GM12872 (cell line): Measurements from ENCODE around the gene ACTR6.

ENCODE experiments used
- TF ChIP-seq, protein P1 (sequence below): IDR thresholded peaks from 3 replicates; pipeline ENCODE4 v1.5.1; 2011; ENCODE audit warnings: low read depth, mild to moderate bottlenecking, low read length, moderate library complexity; ENCODE audit not compliant: insufficient read depth

Gene ACTR6

DNA sequence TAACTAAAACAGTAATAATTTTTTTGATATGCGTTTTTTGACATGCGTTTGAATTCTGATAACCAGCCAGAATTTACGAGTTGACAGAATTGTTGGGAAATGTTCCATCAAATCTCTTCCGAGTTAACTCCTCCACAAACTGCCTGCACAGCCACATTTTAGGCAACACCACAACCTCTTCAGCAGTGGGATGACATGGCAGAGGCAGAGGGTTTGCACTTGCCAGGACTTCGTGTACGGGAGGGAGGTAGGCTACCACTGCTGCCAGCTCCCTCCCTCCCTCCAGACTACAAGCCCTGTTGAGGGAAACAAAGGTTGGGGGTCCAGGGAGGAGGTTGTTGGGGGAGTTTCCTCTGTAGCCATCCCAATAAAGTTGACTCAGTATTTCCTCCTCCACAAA, 14.5 kb upstream of the ACTR6 start:
- TF ChIP-seq, protein P1, sequence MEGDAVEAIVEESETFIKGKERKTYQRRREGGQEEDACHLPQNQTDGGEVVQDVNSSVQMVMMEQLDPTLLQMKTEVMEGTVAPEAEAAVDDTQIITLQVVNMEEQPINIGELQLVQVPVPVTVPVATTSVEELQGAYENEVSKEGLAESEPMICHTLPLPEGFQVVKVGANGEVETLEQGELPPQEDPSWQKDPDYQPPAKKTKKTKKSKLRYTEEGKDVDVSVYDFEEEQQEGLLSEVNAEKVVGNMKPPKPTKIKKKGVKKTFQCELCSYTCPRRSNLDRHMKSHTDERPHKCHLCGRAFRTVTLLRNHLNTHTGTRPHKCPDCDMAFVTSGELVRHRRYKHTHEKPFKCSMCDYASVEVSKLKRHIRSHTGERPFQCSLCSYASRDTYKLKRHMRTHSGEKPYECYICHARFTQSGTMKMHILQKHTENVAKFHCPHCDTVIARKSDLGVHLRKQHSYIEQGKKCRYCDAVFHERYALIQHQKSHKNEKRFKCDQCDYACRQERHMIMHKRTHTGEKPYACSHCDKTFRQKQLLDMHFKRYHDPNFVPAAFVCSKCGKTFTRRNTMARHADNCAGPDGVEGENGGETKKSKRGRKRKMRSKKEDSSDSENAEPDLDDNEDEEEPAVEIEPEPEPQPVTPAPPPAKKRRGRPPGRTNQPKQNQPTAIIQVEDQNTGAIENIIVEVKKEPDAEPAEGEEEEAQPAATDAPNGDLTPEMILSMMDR, result no peak

DNA sequence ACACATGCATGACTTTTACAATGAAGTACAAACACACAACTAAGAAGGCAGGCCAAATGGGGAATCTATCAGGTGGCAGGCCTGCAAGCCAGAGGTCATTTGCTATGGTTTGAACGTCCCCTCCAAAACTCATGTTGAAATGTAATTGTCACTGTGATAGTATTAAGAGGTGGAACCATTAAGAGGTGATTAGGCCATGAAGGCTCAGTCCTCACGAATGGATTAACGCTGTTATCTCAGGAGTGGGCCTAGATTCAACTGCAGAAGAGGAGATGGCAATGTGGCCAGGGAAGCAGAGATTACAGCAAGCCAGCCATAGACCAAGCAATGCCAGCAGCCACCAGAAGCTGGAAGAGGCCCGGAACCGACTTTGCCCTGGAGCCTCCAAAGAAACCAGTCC, 13.5 kb upstream of the ACTR6 start:
- TF ChIP-seq, protein P1, result no peak

DNA sequence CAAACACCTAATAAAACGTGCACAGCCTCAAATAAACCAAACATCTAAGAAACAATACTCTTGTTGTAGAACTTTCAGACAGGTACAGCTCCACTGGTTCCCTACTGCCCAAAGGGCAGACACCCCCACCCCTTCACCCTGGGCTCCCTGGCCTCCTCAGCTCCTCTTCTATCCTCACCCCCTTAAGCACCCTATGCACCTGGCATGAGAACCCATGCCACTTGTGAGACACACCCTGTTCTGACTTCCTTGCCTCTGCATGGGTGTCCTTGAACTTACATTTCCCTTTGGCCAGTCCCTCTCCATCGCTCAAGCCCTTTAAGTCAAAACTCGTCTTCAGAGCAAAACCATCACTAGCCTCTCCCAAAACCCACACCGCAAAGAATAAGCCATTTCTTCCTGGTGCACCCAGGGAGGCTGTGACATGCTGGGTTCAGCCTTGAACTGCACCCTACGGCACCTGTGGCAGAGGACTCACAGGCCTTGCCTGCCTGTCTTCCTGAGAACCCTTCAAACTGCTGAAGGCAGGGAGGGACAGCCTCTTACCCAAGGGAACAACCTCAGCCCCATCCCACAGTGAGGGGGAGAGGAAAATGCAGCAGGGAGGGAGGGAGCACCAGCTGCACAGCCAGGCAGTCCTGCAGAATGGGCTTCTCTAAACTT, 12.6 kb upstream of the ACTR6 start:
- TF ChIP-seq, protein P1, result no peak

DNA sequence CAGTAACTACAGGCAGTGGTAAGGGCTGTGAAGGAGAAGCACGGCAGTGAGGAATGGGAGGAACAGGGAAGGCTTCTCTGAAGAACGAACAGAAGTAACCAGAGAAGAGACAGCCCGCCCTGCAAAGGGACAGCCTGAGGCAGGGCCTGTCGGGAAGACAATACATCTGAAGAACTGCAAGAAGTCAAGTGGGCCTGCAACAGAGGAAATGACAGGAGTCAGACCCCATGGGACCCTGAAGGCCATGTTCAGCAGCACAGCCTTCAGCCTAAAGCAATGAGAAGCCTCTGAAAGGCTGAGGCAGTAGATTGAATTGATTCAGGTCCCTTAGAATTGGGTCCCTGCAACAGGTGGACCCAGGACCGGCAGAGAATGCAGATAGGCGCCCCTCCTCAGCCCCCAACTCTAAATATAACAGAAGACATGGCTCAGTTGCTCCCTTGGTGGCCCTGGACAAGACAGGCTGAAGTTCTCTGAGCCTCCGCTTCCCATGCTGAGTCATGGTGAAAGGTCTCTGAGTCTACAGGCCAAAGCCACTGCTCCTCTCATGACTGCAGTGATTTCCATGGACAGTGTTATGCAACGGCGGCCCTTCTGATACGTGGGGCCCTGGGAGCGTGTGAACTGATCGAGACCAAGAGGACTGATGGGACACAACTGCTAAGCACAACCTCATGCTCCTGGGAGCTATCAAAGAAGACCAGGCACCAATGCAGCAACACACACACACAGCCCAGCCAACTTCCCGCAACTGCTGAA, 10.8 kb upstream of the ACTR6 start:
- TF ChIP-seq, protein P1, result no peak

DNA sequence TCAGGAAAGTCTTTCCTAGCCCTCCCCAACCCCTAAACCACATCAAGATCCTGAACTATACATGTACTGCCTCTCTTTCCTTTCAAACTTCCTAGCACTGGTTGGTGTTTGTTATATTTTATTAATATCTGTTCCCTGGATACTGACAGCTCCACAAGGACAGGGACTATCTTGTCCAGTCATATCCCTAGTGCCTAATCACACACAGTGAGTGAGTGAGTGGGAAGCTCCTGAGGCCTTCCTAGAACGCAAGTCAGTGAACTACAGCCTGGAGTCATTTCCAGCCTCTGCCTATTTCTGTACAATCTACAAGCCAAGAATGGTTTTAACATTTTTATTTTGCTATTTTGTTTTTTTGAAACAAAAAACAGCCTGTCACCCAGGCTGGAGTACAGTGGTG, 7.5 kb upstream of the ACTR6 start:
- TF ChIP-seq, protein P1, result no peak

DNA sequence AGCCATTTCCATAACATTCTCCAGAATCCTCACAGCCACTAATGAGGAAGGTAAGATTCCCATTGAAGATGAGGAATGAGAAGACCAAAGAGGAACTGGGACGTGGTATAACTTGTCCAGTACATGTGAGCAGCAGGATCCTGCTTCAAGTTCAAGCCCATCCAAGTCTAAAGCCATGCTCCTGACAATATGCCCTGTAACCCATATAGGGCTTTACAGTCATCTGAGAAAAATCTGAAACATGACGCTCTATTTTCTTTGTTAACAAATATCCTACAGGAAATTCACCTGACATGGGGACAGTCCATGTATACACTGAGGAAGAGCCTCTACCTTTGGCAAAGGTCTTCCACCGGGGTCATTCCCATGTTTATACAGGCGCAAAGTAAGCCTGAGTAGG, 3.1 kb upstream of the ACTR6 start:
- TF ChIP-seq, protein P1, result no peak

DNA sequence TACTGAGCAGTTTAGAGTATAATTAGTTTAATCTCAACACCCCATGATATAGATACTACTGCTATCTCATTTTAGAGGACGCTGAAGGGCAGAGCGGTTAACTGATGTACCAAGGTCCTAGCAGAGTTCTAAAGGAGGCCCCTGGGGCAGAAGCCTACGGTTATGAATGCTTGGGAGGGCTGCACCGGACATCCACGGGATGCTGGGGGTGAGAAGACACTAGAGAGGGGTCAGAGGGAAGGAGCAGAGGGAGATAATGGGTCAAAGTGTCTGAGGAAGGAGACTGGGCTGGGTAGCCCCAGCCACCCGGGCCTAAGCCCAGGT, 1.6 kb upstream of the ACTR6 start:
- TF ChIP-seq, protein P1, result no peak
